HepG2 (cell line): ENCODE results near the gene PFKFB4. TPM values are rescaled to one million over a fixed set of nuclear protein-coding genes. Genes with fewer than 3 reads are reported as not detected.
A peak's percentile ranks its signal among the peaks of the same experiment; 100 is the strongest.

Source experiments
- ATAC-seq: fragments of 200-7000 bp; cut with Tn5 transposase; 3 replicates; pipeline ENCODE4 v1.9.1; 2020; ENCODE audit warnings: mild to moderate bottlenecking, moderate library complexity
- BruUV-seq: library from RNA; stranded (reverse); fragments of 400-500 nt; replicated peaks from 2 replicates; lab custom pipeline; 2021; lab: Mats Ljungman, UMichigan
- CTCF ChIA-PET: fragments of 300-600 bp; formaldehyde crosslinking; extraction: SDS; loops from one replicate; lab custom pipeline; 2021; ENCODE audit warnings: low total read pairs, inconsistent platforms, low intra/inter-chr PET ratio; lab: Yijun Ruan, JAX
- POLR2A ChIA-PET: fragments of 350-600 bp; sonication (Branson Sonifier 250); formaldehyde crosslinking; loops from one replicate; lab custom pipeline; 2020; ENCODE audit warnings: antibody characterized with exemption, inconsistent platforms; lab: Yijun Ruan, JAX
- DNase-seq: peaks from one replicate; pipeline ENCODE4 v3.0.0-alpha.2; 2015; ENCODE audit warnings: low spot score
- FAIRE-seq: peaks from 3 replicates; lab custom pipeline; 2011; peaks lifted over from hg19 to GRCh38; lab: Jason Lieb, UNC
- H2AFZ ChIP-seq: one replicate; pipeline ENCODE4 v1.6.1; 2011; ENCODE audit warnings: low read length, inconsistent platforms
- H3K27ac ChIP-seq: fragments of 300-600 bp; 3 replicates; pipeline ENCODE4 v1.8.0; 2011; ENCODE audit warnings: mixed run types, mild to moderate bottlenecking, mixed read lengths, low read length, inconsistent platforms; ENCODE audit not compliant: insufficient read depth; ENCODE audit errors: extremely low read length
- H3K27me3 ChIP-seq, 2 experiments: fragments of 200-600 bp in 1 of 2; 2 replicates in 1 of 2; 3 replicates in 1 of 2; pipeline versions ENCODE4 v1.6.0 to v1.8.0; 2011; ENCODE audit warnings: low read length in 2 of 2, mild to moderate bottlenecking in 2 of 2, moderate library complexity in 2 of 2, inconsistent platforms in 1 of 2; ENCODE audit not compliant: insufficient read depth in 2 of 2, control insufficient read depth in 1 of 2
- H3K36me3 ChIP-seq, 2 experiments: fragments of 200-600 bp in 1 of 2; replicated peaks in 1 of 2; 2 replicates in 1 of 2; 3 replicates in 1 of 2; pipeline versions ENCODE4 v1.5.1 to v1.8.0; 2011; ENCODE audit warnings: low read length in 2 of 2, inconsistent platforms in 1 of 2; ENCODE audit not compliant: insufficient read depth in 2 of 2, control insufficient read depth in 1 of 2
- H3K4me1 ChIP-seq: 2 replicates; pipeline ENCODE4 v1.5.1; 2012; ENCODE audit warnings: low read length, inconsistent platforms; ENCODE audit not compliant: insufficient read depth
- H3K4me2 ChIP-seq: 2 replicates; pipeline ENCODE4 v1.6.0; 2011; ENCODE audit warnings: low read depth, low read length, inconsistent platforms
- H3K4me3 ChIP-seq, 3 experiments: fragments of 200-600 bp in 1 of 3; sonication (generic), shearing (Covaris generic) in 1 of 3; replicated peaks in 1 of 3; 2 replicates each; pipeline ENCODE4 v1.5.1; 2011 to 2016; ENCODE audit warnings: low read length in 3 of 3, inconsistent platforms in 2 of 3, low read depth in 2 of 3, mild to moderate bottlenecking in 2 of 3, control low read depth in 1 of 3, mixed read lengths in 1 of 3; ENCODE audit not compliant: insufficient read depth in 1 of 3
- H3K79me2 ChIP-seq: one replicate; pipeline ENCODE4 v1.6.1; 2011; ENCODE audit warnings: low read length, inconsistent platforms; ENCODE audit not compliant: insufficient read depth
- H3K9ac ChIP-seq: 2 replicates; pipeline ENCODE4 v1.6.0; 2011; ENCODE audit warnings: mild to moderate bottlenecking, low read depth, low read length, inconsistent platforms; ENCODE audit not compliant: insufficient read depth
- H3K9me3 ChIP-seq: 2 replicates; pipeline ENCODE4 v1.5.1; 2012; ENCODE audit warnings: mild to moderate bottlenecking, low read length
- H4K20me1 ChIP-seq: 2 replicates; pipeline ENCODE4 v1.6.0; 2011; ENCODE audit warnings: inconsistent platforms, mild to moderate bottlenecking, low read length, moderate library complexity; ENCODE audit not compliant: insufficient read depth
- BCL6 ChIP-seq: IDR thresholded peaks from 2 replicates; pipeline ENCODE4 v1.6.1; 2016; ENCODE audit warnings: missing genetic modification reagents, missing compliant biosample characterization
- CBX1 ChIP-seq: IDR thresholded peaks from one replicate; pipeline ENCODE4 v1.6.1; 2016; ENCODE audit warnings: antibody characterized with exemption, low read depth
- ELF4 ChIP-seq: sonication (generic); formaldehyde crosslinking; IDR thresholded peaks from 2 replicates; pipeline ENCODE4 v1.5.0; 2020; ENCODE audit warnings: missing genetic modification reagents, mild to moderate bottlenecking, moderate library complexity, borderline replicate concordance
- HNRNPK ChIP-seq: fragments of 200-400 bp; formaldehyde crosslinking; IDR thresholded peaks from 2 replicates; pipeline ENCODE4 v1.6.1; 2018; ENCODE audit warnings: low read length, low read depth, moderate library complexity, mild to moderate bottlenecking; ENCODE audit not compliant: poor library complexity, severe bottlenecking
- JUNB ChIP-seq: sonication (generic); formaldehyde crosslinking; IDR thresholded peaks from 2 replicates; pipeline ENCODE4 v1.8.0; 2022; ENCODE audit warnings: missing genetic modification reagents, mild to moderate bottlenecking, borderline replicate concordance
- NFE2L2 ChIP-seq: fragments of 150-350 bp; IDR thresholded peaks from 2 replicates; pipeline ENCODE4 v1.6.1; 2014; ENCODE audit warnings: low read length
- SIN3B ChIP-seq: fragments of 150-350 bp; IDR thresholded peaks from 2 replicates; pipeline ENCODE4 v1.6.1; 2014; ENCODE audit warnings: low read length
- SP4 ChIP-seq: sonication (generic); formaldehyde crosslinking; IDR thresholded peaks from 2 replicates; pipeline ENCODE4 v1.8.1; 2023; ENCODE audit warnings: mild to moderate bottlenecking, missing genetic modification reagents
- XBP1 ChIP-seq: sonication (generic); formaldehyde crosslinking; IDR thresholded peaks from 2 replicates; pipeline ENCODE4 v1.5.0; 2020; ENCODE audit warnings: missing genetic modification reagents
- XRCC5 ChIP-seq: fragments of 200-400 bp; formaldehyde crosslinking; optimal IDR thresholded peaks from 2 replicates; pipeline ENCODE3; 2017; ENCODE audit warnings: mild to moderate bottlenecking, low read length
- ZBTB42 ChIP-seq: sonication (generic); formaldehyde crosslinking; IDR thresholded peaks from 2 replicates; pipeline ENCODE4 v1.5.0; 2020; ENCODE audit warnings: mild to moderate bottlenecking, missing genetic modification reagents
- ZNF343 ChIP-seq: sonication (generic); formaldehyde crosslinking; IDR thresholded peaks from 2 replicates; pipeline ENCODE4 v1.4.0; 2020; ENCODE audit warnings: mild to moderate bottlenecking, missing genetic modification reagents
- ZNF496 ChIP-seq: sonication (generic); formaldehyde crosslinking; IDR thresholded peaks from 2 replicates; pipeline ENCODE4 v1.8.1; 2023; ENCODE audit warnings: mild to moderate bottlenecking, moderate library complexity, missing genetic modification reagents; ENCODE audit not compliant: insufficient replicate concordance
- ZNF883 ChIP-seq: sonication (generic); formaldehyde crosslinking; IDR thresholded peaks from 2 replicates; pipeline ENCODE4 v1.5.1; 2020; ENCODE audit warnings: mild to moderate bottlenecking, missing genetic modification reagents; ENCODE audit errors: not compliant biosample characterization
- WGBS: methylation state at CpG from one replicate; pipeline ENCODE4 v1.1.6; 2017; ENCODE audit warnings: low lambda C conversion rate; 5-methylcytosine and 5-hydroxymethylcytosine counted together
- in situ Hi-C: cut with HindIII; loops from 2 replicates; pipeline ENCODE4 v1.10.0; 2017; ENCODE audit warnings: low pct_unique_long_range_greater_than_20kb; ENCODE audit not compliant: extremely low pct_ligation_motif_present
- intact Hi-C: fragments of 100-400 bp; cut with micrococcal nuclease; formaldehyde crosslinking; loops from one replicate; pipeline ENCODE4 v1.10.0; 2022; ENCODE audit not compliant: unreplicated experiment
- polyA plus RNA-seq, 8 experiments: library from polyadenylated mRNA; depleted of rRNA in 3 of 8; stranded (reverse) in 7 of 8; unstranded in 1 of 8; fragments of >200 nt; fragmentation: Illumina TruSeq in 4 of 8; extraction: Trizol in 4 of 8; gene quantifications; 2 replicates each; pipeline versions ENCODE4 v1.2.1 to v1.2.3, GENCODE V29; 2011 to 2016; ENCODE audit warnings: low read depth in 4 of 8, missing spikeins in 1 of 8, mixed read lengths in 1 of 8; ENCODE audit not compliant: insufficient read depth in 1 of 8
- total RNA-seq, 5 experiments: library from RNA; depleted of rRNA; stranded (reverse); fragments of >200 nt; fragmentation: Illumina TruSeq; extraction: Trizol; gene quantifications; 2 replicates each; pipeline ENCODE4 v1.2.3, GENCODE V29; 2016; ENCODE audit warnings: low read depth in 1 of 5
- TF ChIP-seq, protein P1 (sequence below): IDR thresholded peaks from 2 replicates; pipeline ENCODE4 v1.6.1; 2018; ENCODE audit warnings: missing genetic modification reagents, mild to moderate bottlenecking, missing compliant biosample characterization
- TF ChIP-seq, protein P2 (sequence below): sonication (generic); formaldehyde crosslinking; IDR thresholded peaks from 2 replicates; pipeline ENCODE4 v1.8.1; 2023; ENCODE audit warnings: mild to moderate bottlenecking, missing genetic modification reagents
- TF ChIP-seq, protein P3 (sequence below), 2 experiments: sonication (generic) in 1 of 2; formaldehyde crosslinking in 1 of 2; IDR thresholded peaks; 2 replicates each; pipeline versions ENCODE4 v1.4.0 to v1.6.1; 2018 to 2020; ENCODE audit warnings: missing genetic modification reagents in 2 of 2, borderline replicate concordance in 1 of 2, low read depth in 1 of 2, mild to moderate bottlenecking in 1 of 2, missing biosample characterization in 1 of 2

The PFKFB4 gene
- total and polyA plus RNA-seq, 2 of the 13 experiments (the other 11 are each of a cell fraction or from before 2014, with no cell fraction given) = 7.1 to 103 TPM

- FAIRE-seq (peak; percentile 86), ATAC-seq (peak; percentile 91), DNase-seq (peak; percentile 67)
- Histone ChIP-seq H3K27ac (no peak overlapping the region), H3K4me2 (no peak overlapping the region), H3K79me2 (peaks cover 35% of the 10 kb centered on the region), H3K36me3 (peaks cover 31 to 80% of the 10 kb centered on the region in 2 experiments), H3K4me3 (no peak overlapping the region), H2AFZ (no peak overlapping the region), H3K9ac (no peak overlapping the region), H4K20me1 (peaks cover 46% of the 10 kb centered on the region), H3K9me3 (no peaks in the 10 kb centered on the region), H3K4me1 (peaks cover 65% of the 10 kb centered on the region), H3K27me3 (no peaks in the 10 kb centered on the region)
- BruUV-seq = no TSS peak
- ChIA-PET CTCF (interaction anchor here (1.1 to 2.9 kb wide), 4 partner anchors 84 to 276 kb away, joined by 3 to 17 read pairs (median 4); partner anchors contain the start of gene NCKIPSD), POLR2A (interaction anchor here (0.6 to 2.1 kb wide), 5 partner anchors 10 to 103 kb away, joined by 4 to 10 read pairs (median 4); partner anchors contain the start of gene ATRIP)
- intact Hi-C loops (loop anchor here (1.0 to 5.0 kb wide), 2 partner anchors 42 to 84 kb away; no protein-coding TSS in a partner anchor), in situ Hi-C loops (no loop called here)
- 80% methylated on average over 8 of the region's 10 CpGs for WGBS
- no peak for TF ChIP-seq ZNF343 (CRISPR knock-in tag)
- TF ChIP-seq, protein P1, sequence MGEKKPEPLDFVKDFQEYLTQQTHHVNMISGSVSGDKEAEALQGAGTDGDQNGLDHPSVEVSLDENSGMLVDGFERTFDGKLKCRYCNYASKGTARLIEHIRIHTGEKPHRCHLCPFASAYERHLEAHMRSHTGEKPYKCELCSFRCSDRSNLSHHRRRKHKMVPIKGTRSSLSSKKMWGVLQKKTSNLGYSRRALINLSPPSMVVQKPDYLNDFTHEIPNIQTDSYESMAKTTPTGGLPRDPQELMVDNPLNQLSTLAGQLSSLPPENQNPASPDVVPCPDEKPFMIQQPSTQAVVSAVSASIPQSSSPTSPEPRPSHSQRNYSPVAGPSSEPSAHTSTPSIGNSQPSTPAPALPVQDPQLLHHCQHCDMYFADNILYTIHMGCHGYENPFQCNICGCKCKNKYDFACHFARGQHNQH (CRISPR knock-in tag) = 0 out of 2 replicates have a peak, but pooled peaks have one; percentile 30
- no peak for TF ChIP-seq SIN3B
- TF ChIP-seq, protein P2, sequence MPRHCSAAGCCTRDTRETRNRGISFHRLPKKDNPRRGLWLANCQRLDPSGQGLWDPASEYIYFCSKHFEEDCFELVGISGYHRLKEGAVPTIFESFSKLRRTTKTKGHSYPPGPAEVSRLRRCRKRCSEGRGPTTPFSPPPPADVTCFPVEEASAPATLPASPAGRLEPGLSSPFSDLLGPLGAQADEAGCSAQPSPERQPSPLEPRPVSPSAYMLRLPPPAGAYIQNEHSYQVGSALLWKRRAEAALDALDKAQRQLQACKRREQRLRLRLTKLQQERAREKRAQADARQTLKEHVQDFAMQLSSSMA (CRISPR knock-in tag) = no peak
- TF ChIP-seq NFE2L2 = no peak
- no peak for TF ChIP-seq HNRNPK
- TF ChIP-seq CBX1 = no peak
- TF ChIP-seq, protein P3, sequence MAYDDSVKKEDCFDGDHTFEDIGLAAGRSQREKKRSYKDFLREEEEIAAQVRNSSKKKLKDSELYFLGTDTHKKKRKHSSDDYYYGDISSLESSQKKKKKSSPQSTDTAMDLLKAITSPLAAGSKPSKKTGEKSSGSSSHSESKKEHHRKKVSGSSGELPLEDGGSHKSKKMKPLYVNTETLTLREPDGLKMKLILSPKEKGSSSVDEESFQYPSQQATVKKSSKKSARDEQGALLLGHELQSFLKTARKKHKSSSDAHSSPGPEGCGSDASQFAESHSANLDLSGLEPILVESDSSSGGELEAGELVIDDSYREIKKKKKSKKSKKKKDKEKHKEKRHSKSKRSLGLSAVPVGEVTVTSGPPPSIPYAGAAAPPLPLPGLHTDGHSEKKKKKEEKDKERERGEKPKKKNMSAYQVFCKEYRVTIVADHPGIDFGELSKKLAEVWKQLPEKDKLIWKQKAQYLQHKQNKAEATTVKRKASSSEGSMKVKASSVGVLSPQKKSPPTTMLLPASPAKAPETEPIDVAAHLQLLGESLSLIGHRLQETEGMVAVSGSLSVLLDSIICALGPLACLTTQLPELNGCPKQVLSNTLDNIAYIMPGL (CRISPR knock-in tag; IDR thresholded peaks at IDR 0.05; ENCODE audit: borderline replicate concordance in 1 of 2, low read depth in 1 of 2) = 0 out of 4 replicates have a peak, but pooled peaks of 1 of the 2 experiments have one; percentile 28
- TF ChIP-seq XRCC5 = peak; percentile 48
- no peak for TF ChIP-seq XBP1 (CRISPR knock-in tag)
- TF ChIP-seq SP4 (CRISPR knock-in tag) = no peak
- TF ChIP-seq BCL6 (CRISPR knock-in tag) = no peak
- TF ChIP-seq ELF4 (CRISPR knock-in tag) = no peak
- TF ChIP-seq ZNF496 (CRISPR knock-in tag) = no peak
- no peak for TF ChIP-seq ZNF883 (CRISPR knock-in tag)
- no peak for TF ChIP-seq JUNB (CRISPR knock-in tag)
- no peak for TF ChIP-seq ZBTB42 (CRISPR knock-in tag)
Measured at GRCh38 chr3:48548729-48549705, 7.6 kb downstream of the PFKFB4 start.
